Measurements from ENCODE around the gene PARVB. TPM values are rescaled to one million over a fixed set of nuclear protein-coding genes. Genes with fewer than 3 reads are reported as not detected.

Gene PARVB
- total and polyA plus RNA-seq, 4 experiments from 2014 or later = 3.4 to 17.0 (median 9.8) TPM

- Histone ChIP-seq H3K4me3 (ENCODE audit: low read length in 2 of 2) (no peak overlapping the region), H3K27me3 (ENCODE audit: insufficient read depth, low read length) (no peaks in the 10 kb centered on the region), H3K9me3 (ENCODE audit: control insufficient read depth in 1 of 2, low read length in 2 of 2) (no peaks in the 10 kb centered on the region), H3K36me3 (ENCODE audit: insufficient read depth, low read length) (peaks cover 9% of the 10 kb centered on the region), H3K4me1 (ENCODE audit: insufficient read depth, low read length) (peaks cover 29% of the 10 kb centered on the region), H3K27ac (ENCODE audit: low read depth, low read length) (no peak overlapping the region)
- ChIA-PET POLR2A (ENCODE audit: partially characterized antibody) (interaction anchor here (2.8 kb wide), 1 partner anchor 16 kb away, joined by 9 read pairs; no protein-coding TSS in a partner anchor), CTCF (ENCODE audit: partially characterized antibody) (interaction anchor here (1.6 to 2.9 kb wide), 2 partner anchors 186 to 388 kb away, joined by 5 to 18 read pairs; no protein-coding TSS in a partner anchor)
- Mint-ChIP-seq H3K27me3 (no peaks in the 10 kb centered on the region), H3K9me3 (no peaks in the 10 kb centered on the region), H3K27ac (peak overlapping the region in 1 of 7 donors; percentile 66), H3K4me1 (peaks cover 15 to 29% (median 21%) of the 10 kb centered on the region in 4 donors), H3K36me3 (peaks cover 0 to 17% of the 10 kb centered on the region in 2 donors), H3K4me3 (no peak overlapping the region)
- intact Hi-C loops (cut with micrococcal nuclease) = no loop called here
- DNase-seq = no peak
Observed at GRCh38 chr22:44179196-44179988, 155.3 kb downstream of the PARVB start.

- H3K27me3 ChIP-seq (ENCODE audit: insufficient read depth, low read length) = no peaks in the 10 kb centered on the region
- peak overlapping the region; percentile 81 for H3K27ac ChIP-seq (ENCODE audit: low read depth, low read length)
- Mint-ChIP-seq H3K9me3 (no peaks in the 10 kb centered on the region), H3K27ac (peak overlapping the region; percentile 86 to 98 (median 95)), H3K36me3 (peaks cover 4 to 24% of the 10 kb centered on the region in 2 donors), H3K4me3 (peak overlapping the region; percentile 82 to 92 (median 89)), H3K27me3 (no peaks in the 10 kb centered on the region), H3K4me1 (peaks cover 16 to 35% (median 25%) of the 10 kb centered on the region in 4 donors)
- intact Hi-C loops (cut with micrococcal nuclease) = loop anchor here (2.0 to 5.0 kb wide), 2 partner anchors 187 to 487 kb away; no protein-coding TSS in a partner anchor
- H3K36me3 ChIP-seq (ENCODE audit: insufficient read depth, low read length) = peaks cover 11% of the 10 kb centered on the region
- no peak overlapping the region for H3K4me3 ChIP-seq (ENCODE audit: low read length in 2 of 2)
- ChIA-PET POLR2A (ENCODE audit: partially characterized antibody) (interaction anchor here (2.8 to 3.1 kb wide), 2 partner anchors 12 to 16 kb away, joined by 9 to 31 read pairs; no protein-coding TSS in a partner anchor), CTCF (ENCODE audit: partially characterized antibody) (interaction anchor here (0.9 to 2.9 kb wide), 4 partner anchors 96 to 387 kb away, joined by 3 to 18 read pairs (median 4); no protein-coding TSS in a partner anchor)
- H3K4me1 ChIP-seq (ENCODE audit: insufficient read depth, low read length) = peaks cover 29% of the 10 kb centered on the region
- no peaks in the 10 kb centered on the region for H3K9me3 ChIP-seq (ENCODE audit: control insufficient read depth in 1 of 2, low read length in 2 of 2)
- DNase-seq = no peak
Observed at GRCh38 chr22:44179989-44180705, 156.0 kb downstream of the PARVB start.

GRCh38 chr22:44180706-44181032 is 156.6 kb downstream of the PARVB start, which contains the start of gene PARVG:
PARVG (plus strand) TSS chr22:44180925; CDS start chr22:44183330, 2,405 bp downstream.
- Mint-ChIP-seq H3K27ac (peak within 1 kb of the TSS; percentile 86 to 98 (median 95)), H3K9me3 (no peaks in the 10 kb centered on the region), H3K4me3 (peak within 1 kb of the TSS; percentile 82 to 92 (median 89)), H3K36me3 (peaks cover 9 to 28% of the 10 kb centered on the region in 2 donors), H3K27me3 (no peaks in the 10 kb centered on the region), H3K4me1 (peaks cover 16 to 35% (median 27%) of the 10 kb centered on the region in 4 donors)
- intact Hi-C loops (cut with micrococcal nuclease) = loop anchor here (2.0 to 5.0 kb wide), 2 partner anchors 188 to 487 kb away; no protein-coding TSS in a partner anchor
- Histone ChIP-seq H3K9me3 (ENCODE audit: control insufficient read depth in 1 of 2, low read length in 2 of 2) (no peaks in the 10 kb centered on the region), H3K4me1 (ENCODE audit: insufficient read depth, low read length) (peaks cover 29% of the 10 kb centered on the region), H3K27me3 (ENCODE audit: insufficient read depth, low read length) (no peaks in the 10 kb centered on the region), H3K4me3 (ENCODE audit: low read length in 2 of 2) (peak within 1 kb of the TSS; percentile 95 to 96), H3K27ac (ENCODE audit: low read depth, low read length) (peak within 1 kb of the TSS; percentile 81), H3K36me3 (ENCODE audit: insufficient read depth, low read length) (peaks cover 12% of the 10 kb centered on the region)
- peak; percentile 63 to 77 (median 67) for DNase-seq
- ChIA-PET POLR2A (ENCODE audit: partially characterized antibody) (interaction anchor here (1.0 to 3.1 kb wide), 9 partner anchors 12 to 483 kb away, joined by 3 to 31 read pairs (median 4); partner anchors contain the start of gene SAMM50), CTCF (ENCODE audit: partially characterized antibody) (interaction anchor here (0.9 to 2.9 kb wide), 5 partner anchors 97 to 386 kb away, joined by 3 to 18 read pairs (median 3); no protein-coding TSS in a partner anchor)

DNA sequence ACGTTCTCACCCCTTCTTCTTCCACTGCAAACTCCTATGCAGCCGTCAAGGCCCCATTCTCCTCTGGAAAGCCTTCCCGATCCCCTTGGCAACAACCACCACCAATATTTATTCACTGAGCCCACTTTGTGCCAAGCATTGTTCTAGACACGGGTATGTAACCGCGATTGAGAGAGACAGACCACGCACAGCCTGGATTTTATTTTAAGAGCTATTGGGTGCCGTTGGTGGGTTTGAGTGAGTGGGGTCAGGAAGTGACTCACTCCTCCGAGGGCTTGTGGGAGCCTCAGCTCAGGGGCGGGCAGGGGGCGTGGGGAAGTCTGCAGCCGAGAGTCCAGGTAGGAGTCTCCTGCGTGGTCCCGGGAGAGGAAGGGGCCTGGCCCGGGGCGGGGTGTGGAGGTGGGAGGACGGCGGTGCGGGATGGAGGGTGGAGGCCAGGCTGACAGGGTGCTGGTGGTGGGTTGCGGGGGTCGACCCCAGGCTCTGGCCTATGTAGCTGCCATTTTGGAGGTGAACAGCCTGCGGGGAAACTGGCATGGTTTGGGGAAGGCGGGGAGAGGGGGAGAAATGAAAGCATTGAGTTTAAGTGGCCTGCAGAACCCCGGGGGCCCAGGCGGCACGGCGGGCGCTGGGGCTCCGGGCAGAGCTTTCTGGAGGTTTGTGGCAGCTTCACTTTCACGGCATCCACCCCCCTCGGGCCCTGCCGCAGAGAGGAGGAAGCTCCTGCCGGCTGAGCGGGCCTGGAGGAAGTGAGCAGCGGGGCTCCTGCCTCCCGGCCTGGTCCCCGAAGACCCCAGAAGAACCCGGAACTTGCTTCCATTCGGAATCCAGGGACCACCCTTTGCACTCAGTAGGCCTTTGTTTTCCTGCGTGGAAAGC is 157.2 kb downstream of the PARVB start:
- peak; percentile 43 to 88 (median 53) for DNase-seq
- peak overlapping the region; percentile 95 to 96 for H3K4me3 ChIP-seq (ENCODE audit: low read length in 2 of 2)
- CTCF ChIA-PET (ENCODE audit: partially characterized antibody) = interaction anchor here (0.9 to 2.9 kb wide), 7 partner anchors 97 to 503 kb away, joined by 3 to 18 read pairs (median 3); no protein-coding TSS in a partner anchor
- H3K27ac ChIP-seq (ENCODE audit: low read depth, low read length) = peak overlapping the region; percentile 81
- intact Hi-C loops (cut with micrococcal nuclease) = loop anchor here (2.0 to 5.0 kb wide), 2 partner anchors 188 to 486 kb away; no protein-coding TSS in a partner anchor
- no peaks in the 10 kb centered on the region for H3K27me3 Mint-ChIP-seq
- peak overlapping the region; percentile 82 to 92 (median 89) for H3K4me3 Mint-ChIP-seq
- H3K4me1 ChIP-seq (ENCODE audit: insufficient read depth, low read length) = peaks cover 29% of the 10 kb centered on the region
- H3K27me3 ChIP-seq (ENCODE audit: insufficient read depth, low read length) = no peaks in the 10 kb centered on the region
- H3K36me3 Mint-ChIP-seq = peaks cover 9 to 32% of the 10 kb centered on the region in 2 donors
- H3K36me3 ChIP-seq (ENCODE audit: insufficient read depth, low read length) = peaks cover 12% of the 10 kb centered on the region
- H3K27ac Mint-ChIP-seq = peak overlapping the region; percentile 86 to 98 (median 95)
- POLR2A ChIA-PET (ENCODE audit: partially characterized antibody) = interaction anchor here (0.5 to 3.1 kb wide), 12 partner anchors 11 to 483 kb away, joined by 3 to 31 read pairs (median 4); partner anchors contain the start of gene SAMM50
- no peaks in the 10 kb centered on the region for H3K9me3 ChIP-seq (ENCODE audit: control insufficient read depth in 1 of 2, low read length in 2 of 2)
- H3K9me3 Mint-ChIP-seq = no peaks in the 10 kb centered on the region
- H3K4me1 Mint-ChIP-seq = peaks cover 16 to 36% (median 27%) of the 10 kb centered on the region in 4 donors

- DNase-seq = peak in 2 of 5 donors; percentile 20 to 50
- CTCF ChIA-PET (ENCODE audit: partially characterized antibody) = interaction anchor here (1.1 to 1.6 kb wide), 3 partner anchors 188 to 503 kb away, joined by 3 to 4 read pairs (median 3); no protein-coding TSS in a partner anchor
- Histone ChIP-seq H3K36me3 (ENCODE audit: insufficient read depth, low read length) (peaks cover 12% of the 10 kb centered on the region), H3K9me3 (ENCODE audit: control insufficient read depth in 1 of 2, low read length in 2 of 2) (no peaks in the 10 kb centered on the region), H3K4me3 (ENCODE audit: low read length in 2 of 2) (peak overlapping the region; percentile 95 to 96), H3K27me3 (ENCODE audit: insufficient read depth, low read length) (no peaks in the 10 kb centered on the region), H3K4me1 (ENCODE audit: insufficient read depth, low read length) (peaks cover 29% of the 10 kb centered on the region), H3K27ac (ENCODE audit: low read depth, low read length) (peak overlapping the region; percentile 81)
- peak overlapping the region; percentile 82 to 92 (median 89) for H3K4me3 Mint-ChIP-seq
- H3K4me1 Mint-ChIP-seq = peaks cover 16 to 39% (median 27%) of the 10 kb centered on the region in 4 donors
- POLR2A ChIA-PET (ENCODE audit: partially characterized antibody) = interaction anchor here (1.3 to 3.1 kb wide), 8 partner anchors 10 to 482 kb away, joined by 3 to 31 read pairs (median 6); partner anchors contain the start of gene SAMM50
- H3K27ac Mint-ChIP-seq = peak overlapping the region; percentile 86 to 98 (median 95)
- H3K36me3 Mint-ChIP-seq = peaks cover 9 to 35% of the 10 kb centered on the region in 2 donors
- no peaks in the 10 kb centered on the region for H3K9me3 Mint-ChIP-seq
- intact Hi-C loops (cut with micrococcal nuclease) = loop anchor here (2.0 to 5.0 kb wide), 2 partner anchors 189 to 485 kb away; no protein-coding TSS in a partner anchor
- H3K27me3 Mint-ChIP-seq = no peaks in the 10 kb centered on the region
Observed at GRCh38 chr22:44181912-44182587, 157.9 kb downstream of the PARVB start.

Measured in CD4-positive, alpha-beta memory T cell (primary cell).